DMS153 (cell line): ENCODE results near the gene GALNT17.
"Not testable (repeated sequence)": the region's sequence is repeated elsewhere in the genome, so short reads cannot be mapped to it uniquely, and the experiment has no call there.

Experiments used
- DNase-seq: peaks from one replicate; lab custom pipeline; 2025; lab: John Stamatoyannopoulos, UW

Gene GALNT17

GRCh38 chr7:71695186-71695585, 563.2 kb downstream of the GALNT17 start:
- DNase-seq = no peak

GRCh38 chr7:71696511-71696910, 564.6 kb downstream of the GALNT17 start:
- no peak for DNase-seq

GRCh38 chr7:71697400-71697799, 565.5 kb downstream of the GALNT17 start:
- no peak for DNase-seq

GRCh38 chr7:71705217-71705616, 573.3 kb downstream of the GALNT17 start:
- DNase-seq = no peak

- DNase-seq = no peak
Measured at GRCh38 chr7:71705901-71706596, 574.1 kb downstream of the GALNT17 start.

GRCh38 chr7:71706597-71706975, 574.6 kb downstream of the GALNT17 start:
- DNase-seq = no peak

- no peak for DNase-seq
Measured at GRCh38 chr7:71707041-71707440, 575.1 kb downstream of the GALNT17 start.

- no peak for DNase-seq
Measured at GRCh38 chr7:71708710-71709109, 576.8 kb downstream of the GALNT17 start.

GRCh38 chr7:71710442-71710841, 578.5 kb downstream of the GALNT17 start:
- no peak for DNase-seq

- no peak for DNase-seq
Measured at GRCh38 chr7:71712653-71713180, 580.8 kb downstream of the GALNT17 start.

- DNase-seq = no peak
Measured at GRCh38 chr7:71716690-71717089, 584.7 kb downstream of the GALNT17 start.

GRCh38 chr7:71718563-71718962, 586.6 kb downstream of the GALNT17 start:
- DNase-seq = no peak

- no peak for DNase-seq
Measured at GRCh38 chr7:71721742-71722141, 589.8 kb downstream of the GALNT17 start.

- DNase-seq = no peak
Measured at GRCh38 chr7:71723859-71724258, 591.9 kb downstream of the GALNT17 start.

GRCh38 chr7:71727347-71727746, 595.4 kb downstream of the GALNT17 start:
- DNase-seq = no peak

GRCh38 chr7:71731740-71732139, 599.8 kb downstream of the GALNT17 start:
- no peak for DNase-seq

- no peak for DNase-seq
Measured at GRCh38 chr7:71733107-71733870, 601.3 kb downstream of the GALNT17 start.

- DNase-seq = no peak
Measured at GRCh38 chr7:71735961-71736556, 604.1 kb downstream of the GALNT17 start.

GRCh38 chr7:71737931-71738540, 606.1 kb downstream of the GALNT17 start:
- DNase-seq = not testable (repeated sequence)

GRCh38 chr7:71739520-71740173, 607.7 kb downstream of the GALNT17 start:
- no peak for DNase-seq

GRCh38 chr7:71740174-71740560, 608.2 kb downstream of the GALNT17 start:
- no peak for DNase-seq

GRCh38 chr7:71746006-71746405, 614.1 kb downstream of the GALNT17 start:
- no peak for DNase-seq
